Stimulated activated CD8-positive, alpha-beta memory T cell treated with anti-CD3 and anti-CD28 coated beads, Interleukin-7, amount 100 ng/mL, for 1 hour (primary cell): ENCODE measurements around the gene TNKS1BP1.
A peak's percentile ranks its signal among the peaks of the same experiment; 100 is the strongest.
"Not testable (repeated sequence)": the region's sequence is repeated elsewhere in the genome, so short reads cannot be mapped to it uniquely, and the experiment has no call there.

ENCODE experiments used
- DNase-seq, 2 donors: peaks; one replicate each; pipeline ENCODE4 v3.0.0-alpha.2; 2020; ENCODE audit warnings: low read depth in 2 of 2

The TNKS1BP1 gene, protein sequence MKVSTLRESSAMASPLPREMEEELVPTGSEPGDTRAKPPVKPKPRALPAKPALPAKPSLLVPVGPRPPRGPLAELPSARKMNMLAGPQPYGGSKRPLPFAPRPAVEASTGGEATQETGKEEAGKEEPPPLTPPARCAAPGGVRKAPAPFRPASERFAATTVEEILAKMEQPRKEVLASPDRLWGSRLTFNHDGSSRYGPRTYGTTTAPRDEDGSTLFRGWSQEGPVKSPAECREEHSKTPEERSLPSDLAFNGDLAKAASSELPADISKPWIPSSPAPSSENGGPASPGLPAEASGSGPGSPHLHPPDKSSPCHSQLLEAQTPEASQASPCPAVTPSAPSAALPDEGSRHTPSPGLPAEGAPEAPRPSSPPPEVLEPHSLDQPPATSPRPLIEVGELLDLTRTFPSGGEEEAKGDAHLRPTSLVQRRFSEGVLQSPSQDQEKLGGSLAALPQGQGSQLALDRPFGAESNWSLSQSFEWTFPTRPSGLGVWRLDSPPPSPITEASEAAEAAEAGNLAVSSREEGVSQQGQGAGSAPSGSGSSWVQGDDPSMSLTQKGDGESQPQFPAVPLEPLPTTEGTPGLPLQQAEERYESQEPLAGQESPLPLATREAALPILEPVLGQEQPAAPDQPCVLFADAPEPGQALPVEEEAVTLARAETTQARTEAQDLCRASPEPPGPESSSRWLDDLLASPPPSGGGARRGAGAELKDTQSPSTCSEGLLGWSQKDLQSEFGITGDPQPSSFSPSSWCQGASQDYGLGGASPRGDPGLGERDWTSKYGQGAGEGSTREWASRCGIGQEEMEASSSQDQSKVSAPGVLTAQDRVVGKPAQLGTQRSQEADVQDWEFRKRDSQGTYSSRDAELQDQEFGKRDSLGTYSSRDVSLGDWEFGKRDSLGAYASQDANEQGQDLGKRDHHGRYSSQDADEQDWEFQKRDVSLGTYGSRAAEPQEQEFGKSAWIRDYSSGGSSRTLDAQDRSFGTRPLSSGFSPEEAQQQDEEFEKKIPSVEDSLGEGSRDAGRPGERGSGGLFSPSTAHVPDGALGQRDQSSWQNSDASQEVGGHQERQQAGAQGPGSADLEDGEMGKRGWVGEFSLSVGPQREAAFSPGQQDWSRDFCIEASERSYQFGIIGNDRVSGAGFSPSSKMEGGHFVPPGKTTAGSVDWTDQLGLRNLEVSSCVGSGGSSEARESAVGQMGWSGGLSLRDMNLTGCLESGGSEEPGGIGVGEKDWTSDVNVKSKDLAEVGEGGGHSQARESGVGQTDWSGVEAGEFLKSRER (N-terminal part only)

DNA sequence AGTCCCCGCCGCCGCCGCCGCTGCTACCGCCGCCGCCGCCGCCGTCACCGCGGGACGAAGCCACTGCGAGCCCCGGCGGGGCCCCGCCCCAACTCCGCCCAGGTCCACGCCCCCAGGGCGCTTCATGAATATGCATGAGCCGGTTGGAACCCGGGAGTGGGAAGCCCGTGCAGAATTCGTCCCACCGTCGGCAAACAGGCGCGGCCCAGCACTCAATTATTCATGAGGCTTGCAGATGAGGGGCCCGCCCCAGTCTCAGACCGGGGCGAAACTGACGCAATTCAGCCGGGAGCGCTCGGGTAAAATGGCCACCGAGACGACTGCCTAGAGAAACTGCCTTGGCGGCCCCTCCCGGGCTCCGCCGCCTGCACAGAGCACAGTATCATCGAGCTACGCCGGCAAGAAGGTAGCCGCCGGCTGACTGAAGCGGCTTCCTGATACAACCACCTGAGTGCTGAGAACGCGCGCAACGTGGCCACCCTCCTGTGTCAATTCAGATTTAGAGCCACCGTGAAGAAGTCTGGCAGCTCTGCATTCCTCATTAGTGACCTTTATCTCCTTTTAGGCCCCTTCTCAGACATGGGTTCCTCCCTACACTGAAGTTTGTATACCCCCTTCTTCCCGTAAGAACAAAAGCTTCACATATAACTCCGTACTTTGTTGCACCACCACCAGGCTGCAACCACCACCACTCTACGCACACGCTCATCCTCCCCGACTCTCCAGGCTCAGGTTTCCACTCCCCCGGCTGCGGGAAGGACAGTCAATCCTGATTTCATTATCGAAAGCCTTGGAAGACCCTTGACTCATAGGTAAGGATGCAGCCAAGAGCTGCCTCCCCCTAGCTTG is at the start of gene TNKS1BP1:
Gene TNKS1BP1 (minus strand): TSS at position 67 of the 849 bp plus-strand sequence. CDS start 3,067 bp downstream, outside the sequence.
- DNase-seq = peak; percentile 77 to 84

DNA sequence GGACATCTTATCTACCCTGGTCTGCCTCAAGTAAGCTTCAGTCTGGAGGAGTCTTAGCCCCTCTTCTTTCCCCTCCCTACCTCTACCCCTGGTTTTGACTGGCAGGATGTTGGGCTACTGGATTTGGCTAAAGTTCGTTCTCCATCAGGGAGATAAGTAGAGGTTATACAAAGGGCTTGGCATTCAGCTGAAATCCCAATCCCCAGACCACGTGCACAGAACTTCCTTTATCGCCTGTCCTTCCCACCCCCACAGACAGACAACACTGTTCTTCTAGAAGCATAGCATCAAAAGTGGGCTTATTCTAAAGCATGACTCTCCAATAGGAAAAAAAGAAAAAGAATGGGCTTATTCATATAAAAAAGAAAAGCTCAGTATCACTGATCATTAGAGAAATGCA is 48.4 kb upstream of the TNKS1BP1 start:
- no peak for DNase-seq

DNA sequence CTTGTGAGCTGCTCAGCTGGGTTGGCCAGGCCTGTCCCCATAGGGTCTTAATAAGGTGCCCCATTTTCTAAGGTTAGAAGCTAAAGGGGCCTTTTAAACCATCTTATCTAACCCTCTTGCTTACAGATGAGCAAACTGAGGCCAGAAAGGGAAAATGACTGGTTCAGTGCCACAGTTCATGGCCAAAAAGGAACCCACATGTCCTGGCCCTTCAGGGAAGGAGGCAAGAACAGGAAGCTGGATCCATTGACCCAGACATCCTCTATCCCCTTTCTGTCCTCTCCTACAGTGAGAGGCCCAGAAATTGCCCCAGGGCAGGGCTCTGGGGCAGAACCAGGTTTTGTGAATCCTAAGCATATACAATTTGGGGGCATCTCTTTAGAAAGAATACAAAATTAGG is 46.2 kb upstream of the TNKS1BP1 start:
- DNase-seq = no peak

DNA sequence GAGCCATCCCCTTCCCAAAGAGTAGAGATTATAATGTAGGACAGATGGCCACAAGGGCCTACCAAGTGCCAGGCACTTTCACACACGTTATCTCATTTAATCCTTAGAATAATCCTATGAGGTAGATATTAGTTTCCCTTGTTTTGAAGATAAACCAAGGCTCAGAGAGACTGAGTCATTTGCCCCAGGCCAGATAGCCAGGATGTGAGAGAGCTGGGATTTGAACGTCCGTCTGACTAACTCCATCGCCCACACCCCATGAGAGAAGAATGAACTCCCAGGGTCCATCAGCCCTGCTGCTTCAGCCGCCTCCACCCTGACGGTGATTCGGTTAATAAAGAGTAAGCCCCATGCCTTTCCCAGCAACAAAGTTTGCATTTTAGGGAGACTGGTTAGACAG is 45.5 kb upstream of the TNKS1BP1 start:
- no peak for DNase-seq

DNA sequence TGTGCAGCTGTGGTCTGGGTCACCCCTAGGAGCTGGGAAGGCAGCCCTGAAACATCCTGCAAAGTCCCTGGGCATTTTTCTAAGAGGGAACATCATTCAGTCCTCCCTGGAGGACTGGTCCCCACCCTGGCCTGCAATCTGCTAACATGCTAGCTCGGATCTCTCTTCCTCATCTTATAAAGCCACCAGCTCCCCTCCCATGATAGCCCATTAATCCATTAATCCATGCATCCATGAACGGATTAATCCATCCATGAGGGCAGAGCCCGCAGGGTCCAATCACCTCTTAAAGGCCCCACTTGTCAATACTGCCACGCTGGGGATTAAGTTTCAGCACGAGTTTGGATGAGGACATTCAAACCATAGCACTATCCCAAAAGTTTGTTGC is 44.1 kb upstream of the TNKS1BP1 start:
- no peak for DNase-seq

DNA sequence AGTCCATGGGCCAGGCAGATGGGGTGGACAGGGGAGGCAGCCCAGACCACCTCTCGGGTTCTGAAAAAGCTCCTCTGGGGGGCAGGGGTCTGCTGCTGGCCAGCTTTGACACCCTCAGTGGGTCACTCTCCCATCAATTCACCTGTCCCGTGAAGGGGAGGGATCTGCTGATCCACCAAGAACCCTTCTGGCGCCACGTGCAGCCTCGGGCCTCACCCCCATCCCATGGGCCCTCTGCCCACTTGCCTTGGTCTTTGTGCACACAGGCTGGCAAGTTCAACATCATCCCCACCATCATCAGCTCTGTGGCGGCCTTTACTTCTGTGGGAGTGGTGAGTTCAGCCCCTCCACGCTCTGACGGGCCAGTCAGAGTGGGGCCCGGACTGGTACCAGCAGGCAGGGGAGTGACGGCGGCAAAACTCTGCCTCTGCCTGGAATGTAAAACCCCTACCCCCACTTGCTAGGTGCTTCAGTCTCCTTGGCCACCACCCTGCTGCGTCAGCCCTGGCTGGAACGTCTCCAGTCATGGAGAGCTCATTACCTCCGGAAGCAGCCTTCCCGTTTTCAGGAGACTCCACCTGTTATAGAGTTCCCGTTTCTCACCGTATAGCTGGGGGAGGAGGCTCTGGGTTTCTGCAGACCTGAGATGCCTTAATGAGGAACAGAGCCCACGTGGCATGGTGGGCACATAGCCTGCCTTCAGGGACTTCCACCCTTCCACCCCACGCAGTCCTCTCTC is 43.5 kb upstream of the TNKS1BP1 start:
- no peak for DNase-seq

DNA sequence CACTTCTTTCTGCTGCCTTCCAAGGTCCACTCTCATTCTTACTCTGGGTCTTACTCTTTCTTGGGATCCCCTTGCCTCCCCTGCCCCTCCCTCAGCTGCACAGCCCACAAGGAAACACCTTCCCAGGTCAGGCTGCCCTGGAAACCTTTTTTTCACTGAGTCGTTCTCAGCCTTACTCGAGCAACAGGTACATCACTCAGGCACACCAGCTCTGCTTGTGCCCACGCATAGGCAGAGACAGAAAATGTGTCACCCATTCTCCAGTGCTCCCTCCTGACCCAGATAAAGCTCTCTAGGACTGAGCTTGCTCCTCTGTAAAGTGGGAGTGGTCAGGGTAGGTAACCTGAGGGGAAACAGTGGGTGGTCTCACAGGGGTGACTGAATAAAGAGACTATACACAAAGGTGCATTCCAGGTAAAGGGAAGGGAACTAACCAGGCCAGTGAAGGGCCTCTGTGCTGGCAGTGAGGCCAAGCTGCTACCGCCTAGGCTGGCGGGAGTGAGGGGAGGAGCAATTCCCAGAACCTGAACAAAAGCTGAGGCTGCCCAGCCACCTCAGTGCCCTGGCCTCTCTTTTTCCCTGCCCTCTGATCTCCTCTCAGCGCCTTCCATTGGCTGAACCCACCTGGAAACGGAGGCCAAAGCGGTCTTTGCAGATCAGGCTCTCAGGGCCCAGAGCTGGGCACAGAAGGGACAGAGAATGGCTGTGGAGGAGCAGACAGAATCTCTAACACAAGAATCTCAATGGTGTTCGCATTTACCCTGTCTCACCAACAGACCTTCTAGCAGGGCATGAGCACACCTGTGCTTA is 40.3 kb upstream of the TNKS1BP1 start:
- DNase-seq = no peak

DNA sequence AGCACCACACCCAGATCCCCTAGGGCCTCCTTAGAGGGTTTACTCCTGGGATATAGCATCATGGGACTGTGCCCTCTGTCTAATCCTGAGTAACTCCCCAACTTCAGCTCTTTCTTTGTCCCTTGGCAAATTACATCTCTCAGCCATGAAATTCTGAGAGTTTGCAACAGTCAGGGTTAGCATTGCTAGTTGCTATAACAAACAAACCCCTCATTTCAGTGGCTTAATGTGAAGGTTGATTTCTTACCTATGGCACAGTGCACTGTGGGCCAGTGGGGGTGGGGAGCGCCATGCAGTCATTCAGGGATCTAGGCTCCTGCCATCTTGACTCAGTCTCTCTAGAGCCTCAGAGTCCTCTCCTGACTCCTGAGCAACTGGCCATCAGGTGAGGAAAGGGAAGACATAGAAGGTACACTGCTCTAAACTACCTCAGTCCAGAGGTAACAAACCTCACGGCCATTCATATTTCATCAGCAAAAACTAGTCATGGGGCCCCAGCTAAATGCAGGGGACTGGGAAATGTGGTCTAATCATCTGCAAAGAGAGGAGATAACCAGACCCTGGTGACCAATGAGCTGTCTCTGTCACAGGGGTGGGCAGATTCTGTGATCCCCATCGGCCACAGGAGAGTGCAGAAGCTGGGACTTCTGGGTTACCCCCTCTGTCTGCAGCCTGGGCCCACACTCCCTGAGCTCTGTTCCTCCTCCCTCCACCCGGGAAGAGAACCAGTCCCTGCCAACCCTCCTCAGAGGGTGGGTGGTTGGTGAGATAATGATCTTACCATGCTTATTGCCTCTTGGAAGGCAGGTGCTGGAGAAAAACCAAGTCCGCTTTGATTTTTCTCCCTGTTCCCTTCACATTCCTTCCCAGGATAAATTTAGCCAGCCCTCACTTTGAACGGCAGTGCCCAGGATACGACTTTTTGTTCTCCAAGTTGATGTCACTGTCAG is 38.7 kb upstream of the TNKS1BP1 start:
- DNase-seq = no peak

DNA sequence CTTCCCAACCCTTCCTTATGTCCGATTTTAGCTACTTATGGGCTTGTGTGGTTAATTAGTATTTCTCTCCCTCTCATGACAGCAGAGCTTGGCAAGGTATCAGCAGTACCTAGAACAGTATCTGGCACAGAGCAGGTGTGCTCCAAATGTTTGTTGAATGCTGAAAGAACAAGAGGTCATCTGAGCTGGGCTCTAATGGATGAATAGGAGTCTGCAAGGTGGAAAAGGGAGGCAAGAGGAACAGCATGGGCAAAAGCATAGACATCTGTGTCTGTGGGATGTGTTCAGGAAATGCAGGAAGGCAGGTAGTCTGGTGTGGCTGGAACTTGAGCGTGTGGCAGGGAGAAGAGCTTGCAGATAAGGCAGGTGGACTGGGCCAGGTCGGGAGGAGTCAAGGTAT is 37.2 kb upstream of the TNKS1BP1 start:
- no peak for DNase-seq

DNA sequence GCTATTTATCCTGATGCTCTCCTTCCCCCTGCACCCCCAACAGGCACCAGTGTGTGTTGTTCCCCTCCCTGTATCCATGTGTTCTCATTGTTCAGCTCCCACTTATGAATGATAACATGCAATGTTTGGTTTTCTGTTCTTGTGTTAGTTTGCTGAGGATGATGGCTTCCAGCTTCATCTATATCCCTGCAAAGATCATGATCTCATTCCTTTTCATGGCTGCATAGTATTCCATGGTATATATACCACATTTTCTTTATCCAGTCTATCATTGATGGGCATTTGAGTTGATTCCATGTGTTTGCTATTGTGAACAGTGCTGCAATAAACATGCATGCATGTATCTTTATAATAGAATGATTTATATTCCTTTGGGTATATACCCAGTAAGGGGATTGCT is 36.7 kb upstream of the TNKS1BP1 start:
- not testable (repeated sequence) for DNase-seq

DNA sequence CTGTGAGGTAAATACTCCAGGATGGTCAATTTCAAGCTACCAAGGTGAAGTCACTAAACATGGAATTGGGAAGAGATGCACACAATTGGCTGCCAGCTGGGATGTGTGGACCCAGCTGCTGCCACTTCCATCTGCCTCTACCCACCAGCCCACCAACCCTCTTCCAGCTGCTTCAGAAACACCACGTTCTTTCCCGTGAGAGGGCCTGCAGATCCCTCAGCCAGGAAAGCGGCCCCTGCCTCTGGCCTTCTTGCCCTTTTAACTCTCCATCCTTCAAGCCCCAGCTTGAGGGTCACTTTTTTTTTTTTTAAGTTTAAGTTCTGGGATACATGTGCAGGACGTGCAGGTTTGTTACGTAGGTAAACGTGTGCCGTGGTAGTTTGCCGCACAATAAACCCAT is 36.2 kb upstream of the TNKS1BP1 start:
- no peak for DNase-seq

DNA sequence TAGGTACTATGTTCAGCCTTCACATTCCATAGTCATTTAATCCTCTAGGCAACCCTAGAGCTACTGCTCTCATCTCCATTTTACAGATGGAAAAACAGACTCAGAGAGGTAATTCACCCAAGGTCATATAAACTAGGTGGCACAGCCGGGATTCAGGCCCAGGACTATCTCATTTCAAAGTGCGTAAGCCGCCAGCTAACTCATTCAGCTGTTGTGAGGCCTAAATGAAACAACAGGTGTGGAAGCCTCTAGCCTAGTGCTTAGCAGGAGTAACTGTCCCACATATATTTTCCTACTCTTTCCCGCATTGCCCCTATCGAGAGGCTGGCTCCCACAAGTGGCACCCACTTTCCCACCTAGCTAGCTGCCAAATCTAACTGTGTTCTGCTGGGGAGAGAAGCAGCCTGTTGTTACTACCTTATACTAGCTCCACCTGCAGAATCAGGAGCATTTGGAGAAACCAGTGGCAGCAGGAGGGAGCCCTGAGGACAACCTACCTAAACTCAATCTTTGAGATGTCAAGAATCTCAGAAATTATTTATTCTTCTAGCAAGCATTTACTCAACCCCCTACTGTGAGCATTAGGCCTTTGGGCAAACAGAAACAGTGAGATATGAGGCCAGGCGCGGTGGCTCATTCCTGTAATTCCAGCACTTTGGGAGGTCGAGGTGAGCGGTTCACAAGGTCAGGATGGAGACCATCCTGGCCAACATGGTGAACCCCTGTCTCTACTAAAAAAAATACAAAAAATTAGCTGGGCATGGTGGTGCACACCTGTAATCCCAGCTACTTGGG is 35.3 kb upstream of the TNKS1BP1 start:
- no peak for DNase-seq

DNA sequence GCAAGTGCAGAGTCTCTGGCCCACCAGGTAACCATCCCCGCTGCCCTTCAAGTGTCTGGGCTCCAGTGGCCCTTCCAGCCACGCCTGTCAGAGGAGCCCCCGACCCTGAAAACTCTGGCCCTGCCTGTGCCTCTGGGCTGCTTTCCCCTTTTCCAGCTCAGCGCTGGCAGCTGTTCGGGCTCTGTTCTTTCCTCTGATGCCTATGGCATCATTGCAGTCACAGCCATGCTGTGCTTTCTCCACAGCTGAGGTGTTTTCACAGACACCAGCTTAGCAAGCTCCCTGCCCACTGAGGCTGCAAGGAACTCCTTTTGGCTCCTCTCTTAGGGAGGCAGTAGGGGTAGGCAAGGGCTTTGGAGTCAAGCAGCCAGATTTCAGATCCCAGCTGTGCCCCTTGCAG is 34.6 kb upstream of the TNKS1BP1 start:
- DNase-seq = no peak

DNA sequence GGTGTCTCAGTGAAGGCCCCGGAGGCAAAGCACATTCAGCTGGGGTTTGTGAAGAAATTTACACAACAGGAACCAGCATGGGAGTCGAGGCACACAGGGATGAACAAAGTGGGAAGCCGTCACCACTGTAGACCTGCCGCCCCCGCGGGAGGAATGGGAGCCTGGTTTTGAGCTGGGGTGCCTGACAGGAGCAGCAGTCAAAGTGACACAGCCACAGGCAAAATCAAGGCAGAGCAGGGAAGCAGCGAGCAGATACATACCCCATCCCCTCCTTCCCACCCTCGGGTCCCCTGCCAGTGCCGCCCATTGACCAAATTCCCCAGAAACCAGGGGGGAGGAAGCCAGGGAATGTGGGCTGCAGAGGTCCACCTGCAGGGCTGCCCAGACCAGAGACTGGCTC is 34.2 kb upstream of the TNKS1BP1 start:
- no peak for DNase-seq

DNA sequence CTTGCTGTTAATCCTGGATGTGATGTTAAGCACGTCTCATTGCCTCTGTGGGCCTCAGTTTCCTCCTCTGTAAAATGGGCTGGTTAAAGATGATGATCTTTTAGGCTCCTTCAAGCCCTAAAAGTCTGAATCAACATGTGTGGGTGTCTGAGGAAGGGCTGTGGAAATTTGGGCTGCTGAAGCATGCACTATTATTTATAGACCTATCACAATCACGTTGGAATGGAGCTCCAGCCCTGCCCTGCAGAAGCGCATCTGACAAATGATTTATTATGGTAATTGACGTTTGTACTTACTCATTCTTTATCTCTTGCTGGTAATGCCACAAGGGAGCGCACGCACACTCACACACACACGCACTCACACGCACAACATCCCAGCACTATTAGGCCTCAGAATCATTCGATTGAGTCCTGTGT is 33.8 kb upstream of the TNKS1BP1 start:
- DNase-seq = no peak

DNA sequence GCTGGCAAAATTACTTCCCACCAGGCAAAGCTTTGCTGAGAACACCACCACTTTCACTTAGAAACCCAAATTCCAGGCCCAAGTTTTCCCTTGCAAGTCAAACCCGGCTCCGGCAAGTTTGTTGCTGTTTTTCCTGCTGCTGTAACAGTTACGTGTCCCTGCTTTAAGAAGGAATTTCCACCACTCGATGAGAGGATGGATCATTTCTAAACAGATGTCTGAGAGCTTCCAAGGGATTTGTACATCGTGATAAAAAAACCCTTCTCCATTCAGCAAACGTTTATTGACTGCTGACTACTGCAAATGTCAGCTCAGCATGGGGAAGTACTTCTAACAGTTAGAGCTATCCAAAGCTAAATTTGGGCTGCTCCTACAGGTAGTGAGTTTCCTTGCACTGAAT is 33.1 kb upstream of the TNKS1BP1 start:
- DNase-seq = no peak

DNA sequence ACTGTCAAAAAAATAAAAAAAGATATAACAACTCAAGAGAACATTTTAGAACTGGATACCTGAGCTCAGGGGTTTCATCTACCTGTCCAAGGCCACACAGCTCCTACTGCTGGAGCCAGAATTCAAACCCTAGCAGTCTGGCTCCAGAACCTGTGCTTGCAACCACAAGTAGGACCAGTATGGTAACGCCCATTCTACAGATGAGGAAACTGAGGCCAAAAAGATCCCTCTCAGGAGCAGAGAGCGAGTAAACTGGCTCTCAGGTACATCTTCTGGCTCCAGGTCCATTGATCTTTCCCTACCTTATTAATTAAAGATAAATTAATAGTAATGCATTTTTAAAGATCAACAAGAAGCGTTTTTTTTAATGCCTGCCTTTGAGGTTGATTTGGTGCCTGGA is 32.6 kb upstream of the TNKS1BP1 start:
- DNase-seq = no peak

DNA sequence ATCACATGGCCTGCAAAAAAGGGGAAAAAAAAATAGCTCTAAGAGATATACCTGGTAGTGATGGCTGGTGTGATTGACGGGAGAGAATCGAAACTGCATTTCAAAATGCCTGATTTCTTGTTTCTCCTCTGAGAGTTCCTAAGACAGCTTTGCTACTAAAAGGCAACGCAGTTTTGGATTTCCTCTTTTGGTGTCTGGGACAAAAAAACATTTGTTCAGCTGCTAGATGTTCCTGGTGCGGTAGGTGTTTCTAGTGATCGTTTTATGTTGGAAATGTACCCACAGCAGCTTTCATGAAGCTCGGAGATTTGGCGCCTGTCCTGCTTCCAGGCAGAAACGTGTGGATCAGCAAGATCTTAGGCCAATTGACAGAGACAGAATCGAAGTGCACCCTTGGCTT is 31.5 kb upstream of the TNKS1BP1 start:
- DNase-seq = no peak
